ENCODE results near the gene PDE9A.

DNA sequence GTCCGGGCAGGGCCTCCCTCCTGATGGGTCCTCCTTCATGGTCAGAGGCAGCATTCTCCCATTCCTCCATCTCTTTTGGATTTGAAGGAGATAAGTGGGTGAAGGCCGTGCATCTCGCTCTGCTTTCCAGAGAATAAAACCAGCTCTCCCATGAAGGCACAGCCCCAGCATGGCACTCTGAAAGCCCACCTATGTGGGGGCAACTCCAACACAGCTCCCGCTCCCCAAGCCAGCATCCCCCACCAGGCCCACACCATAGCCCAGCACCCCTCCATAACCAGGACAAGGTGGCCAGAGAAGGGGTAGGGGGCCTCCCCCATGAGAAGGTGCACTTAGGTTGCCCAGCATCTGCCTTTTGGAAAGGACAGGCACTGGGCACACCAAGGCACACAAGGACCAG lies 112.2 kb downstream of the PDE9A start:
- TF ChIP-seq CTCF (IDR thresholded peaks at IDR 0.05), result no peak
- no peak for TF ChIP-seq EZH2 (IDR thresholded peaks at IDR 0.05; ENCODE audit: borderline replicate concordance, insufficient read depth, low read depth, low read length, poor library complexity, severe bottlenecking)
